ENCODE results near the gene CBX8. TPM values are rescaled to one million over a fixed set of nuclear protein-coding genes. Genes with fewer than 3 reads are reported as not detected.

Gene CBX8
- total RNA-seq, 1 experiment from 2014 or later, result 11.3 TPM

DNA sequence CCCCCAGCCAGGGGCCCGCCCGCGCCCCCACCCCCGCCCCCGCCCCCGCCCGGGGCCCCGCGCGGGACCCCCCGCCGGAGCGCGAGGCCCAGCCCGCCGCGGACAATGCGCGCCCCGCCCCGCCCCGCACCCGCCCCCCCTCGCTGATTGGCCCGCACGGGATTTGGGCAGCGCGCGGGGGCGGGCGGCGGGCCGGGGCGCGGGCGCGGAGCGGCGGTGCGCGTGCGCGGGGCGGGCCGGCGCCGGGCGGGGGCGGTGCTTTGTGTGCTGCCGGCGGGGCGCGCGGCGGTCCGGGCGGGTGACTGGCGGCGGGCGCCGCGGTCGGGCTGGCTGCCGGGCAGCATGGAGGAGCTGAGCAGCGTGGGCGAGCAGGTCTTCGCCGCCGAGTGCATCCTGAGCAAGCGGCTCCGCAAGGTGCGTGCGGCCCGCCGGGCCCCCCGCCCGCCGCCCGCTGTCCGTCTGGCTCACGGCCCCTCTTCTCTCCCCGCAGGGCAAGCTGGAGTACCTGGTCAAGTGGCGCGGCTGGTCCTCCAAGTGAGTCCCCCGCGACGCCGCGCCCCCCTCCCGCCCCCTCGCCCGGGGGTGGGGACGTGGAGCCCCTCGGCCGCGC, 18.9 kb downstream of the CBX8 start, which contains the start of gene CBX2:
Gene CBX2, plus strand, starts transcription at position 255 of the 610 bp plus-strand sequence. Its CDS starts 88 bp downstream, at position 343.
- no TSS peak for BruUV-seq (replicated peaks)
- CTCF ChIA-PET, result no interaction called here

GRCh38 chr17:79777120-79777893, 19.6 kb downstream of the CBX8 start:
- intact Hi-C loops (cut with micrococcal nuclease), result loop anchor here (1.0 kb wide), 1 partner anchor 26 kb away; no protein-coding TSS in a partner anchor
- Histone ChIP-seq H4K20me1 (ENCODE audit: low read length) (peaks cover 10% of the 10 kb centered on the region; the same call in 1 of the 2 replicates), H3K9ac (ENCODE audit: low read length) (peak overlapping the region; percentile 50), H3K36me3 (ENCODE audit: low read depth, low read length) (peaks cover 17% of the 10 kb centered on the region; the same call in 1 of the 2 replicates), H3K27me3 (ENCODE audit: low read length) (no peaks in the 10 kb centered on the region), H3K27ac (ENCODE audit: low read length) (no peak overlapping the region), H3K4me3 (ENCODE audit: low read length) (peak overlapping the region; percentile 70), H3K9me3 (ENCODE audit: low read length) (no peaks in the 10 kb centered on the region), H3K9me2 (replicated peaks; ENCODE audit: low read length) (no peaks in the 10 kb centered on the region), H3F3A (ENCODE audit: low read length, unreplicated experiment) (no peaks in the 10 kb centered on the region), H3K4me2 (ENCODE audit: low read length) (peak overlapping the region; percentile 96), H3K79me2 (ENCODE audit: low read length) (peaks cover 34% of the 10 kb centered on the region), H3K4me1 (ENCODE audit: insufficient read depth, low read length) (peaks cover 33% of the 10 kb centered on the region), H2AFZ (ENCODE audit: low read length) (peak overlapping the region; percentile 76)
- BruUV-seq (replicated peaks), result TSS peak; percentile 81
- ATAC-seq (peak; percentile 53), DNase-seq (peak; percentile 82)
- TF ChIP-seq EZH2 (IDR thresholded peaks at IDR 0.05; ENCODE audit: low read length, unreplicated experiment), result no peak
- TF ChIP-seq CTCF (conservative IDR thresholded peaks at IDR 0.05; ENCODE audit: low read depth, low read length), result peak; percentile 53
- ChIA-PET POLR2A (ENCODE audit: unreplicated experiment) (no interaction called here), CTCF (interaction anchor here (0.7 kb wide), 2 partner anchors 33 to 36 kb away, joined by 3 to 4 read pairs; no protein-coding TSS in a partner anchor)

More for the DNA sequence above, 18.9 kb downstream of the CBX8 start, which contains the start of gene CBX2:
- peak within 1 kb of the TSS; percentile 96 for H3K4me2 ChIP-seq (ENCODE audit: low read length)
- H3K9ac ChIP-seq (ENCODE audit: low read length), result peak within 1 kb of the TSS; percentile 53
- TF ChIP-seq EZH2phosphoT487 (IDR thresholded peaks at IDR 0.05; ENCODE audit: borderline replicate concordance, low read length) (peak; percentile 59; the same call in 1 of the 2 replicates), CTCF (conservative IDR thresholded peaks at IDR 0.05; ENCODE audit: low read depth, low read length) (no peak), EZH2 (IDR thresholded peaks at IDR 0.05; ENCODE audit: low read length, unreplicated experiment) (no peak)
- intact Hi-C loops (cut with micrococcal nuclease), result loop anchor here (1.0 to 2.0 kb wide), 2 partner anchors 19 to 27 kb away; partner anchors contain the start of gene CBX8
- peak within 1 kb of the TSS; percentile 80 for H2AFZ ChIP-seq (ENCODE audit: low read length)
- H3K27me3 ChIP-seq (ENCODE audit: low read length), result no peaks in the 10 kb centered on the region
- POLR2A ChIA-PET (ENCODE audit: unreplicated experiment), result interaction anchor here (0.6 kb wide), 1 partner anchor 69 kb away, joined by 3 read pairs; no protein-coding TSS in a partner anchor
- peaks cover 33% of the 10 kb centered on the region for H3K4me1 ChIP-seq (ENCODE audit: insufficient read depth, low read length)
- H4K20me1 ChIP-seq (ENCODE audit: low read length), result peaks cover 10% of the 10 kb centered on the region; the same call in 1 of the 2 replicates
- H3F3A ChIP-seq (ENCODE audit: low read length, unreplicated experiment), result no peaks in the 10 kb centered on the region
- H3K4me3 ChIP-seq (ENCODE audit: low read length), result peak within 1 kb of the TSS; percentile 92
- H3K36me3 ChIP-seq (ENCODE audit: low read depth, low read length), result peaks cover 22% of the 10 kb centered on the region; the same call in 1 of the 2 replicates
- no peaks in the 10 kb centered on the region for H3K9me2 ChIP-seq (replicated peaks; ENCODE audit: low read length)
- H3K9me3 ChIP-seq (ENCODE audit: low read length), result no peaks in the 10 kb centered on the region
- ATAC-seq, result peak; percentile 67
- peaks cover 34% of the 10 kb centered on the region for H3K79me2 ChIP-seq (ENCODE audit: low read length)
- H3K27ac ChIP-seq (ENCODE audit: low read length), result peak within 1 kb of the TSS; percentile 17; the same call in 1 of the 2 replicates
- peak; percentile 78 for DNase-seq
